ENCODE measurements around the gene MBNL2. TPM values are rescaled to one million over a fixed set of nuclear protein-coding genes. Genes with fewer than 3 reads are reported as not detected.

The MBNL2 gene
- total and polyA plus RNA-seq, 2 experiments from 2014 or later: 0.55 to 3.2 TPM

GRCh38 chr13:97289514-97290298 is 67.6 kb downstream of the MBNL2 start:
- H3K4me3 ChIP-seq: no peak overlapping the region
- H3F3A ChIP-seq (replicated peaks; ENCODE audit: low read depth): no peaks in the 10 kb centered on the region
- no peak overlapping the region for H3K4me2 ChIP-seq
- H3K36me3 ChIP-seq (ENCODE audit: insufficient read depth): no peaks in the 10 kb centered on the region
- H4K20me1 ChIP-seq (replicated peaks; ENCODE audit: insufficient read depth): no peaks in the 10 kb centered on the region
- H3K4me1 Mint-ChIP-seq: no peaks in the 10 kb centered on the region; the same call in 2 of the 3 replicates
- H3K4me3 Mint-ChIP-seq: no peak overlapping the region
- no peaks in the 10 kb centered on the region for H3K9me3 Mint-ChIP-seq
- no peaks in the 10 kb centered on the region for H3K27me3 ChIP-seq (ENCODE audit: insufficient read depth)
- H3K27ac ChIP-seq (ENCODE audit: low read depth): no peak overlapping the region
- DNase-seq (ENCODE audit: low spot score): no peak
- no peak overlapping the region for H3K27ac Mint-ChIP-seq
- H2AFZ ChIP-seq: no peak overlapping the region
- ATAC-seq: no peak
- H3K9me2 ChIP-seq (ENCODE audit: insufficient read depth): no peaks in the 10 kb centered on the region; the same call in 1 of the 2 replicates
- H3K4me1 ChIP-seq (ENCODE audit: insufficient read depth): no peaks in the 10 kb centered on the region
- no peaks in the 10 kb centered on the region for H3K36me3 Mint-ChIP-seq (ENCODE audit: low read depth)
- H3K79me2 ChIP-seq (replicated peaks; ENCODE audit: insufficient read depth): no peaks in the 10 kb centered on the region
- TF ChIP-seq STAT1 (IDR thresholded peaks at IDR 0.05; ENCODE audit: unreplicated experiment) (no peak), REST (IDR thresholded peaks at IDR 0.05; ENCODE audit: unreplicated experiment) (no peak), ETS1 (IDR thresholded peaks at IDR 0.05) (no peak), CTCF (conservative IDR thresholded peaks at IDR 0.05; ENCODE audit: low read depth in 2 of 2) (no peak), ZNF462 (CRISPR knock-in tag; IDR thresholded peaks at IDR 0.05) (no peak), JUNB (IDR thresholded peaks at IDR 0.05; ENCODE audit: unreplicated experiment) (no peak), ZNF331 (CRISPR knock-in tag; IDR thresholded peaks at IDR 0.05; ENCODE audit: low read depth) (no peak), POLR2AphosphoS5 (IDR thresholded peaks at IDR 0.05; ENCODE audit: low read depth) (no peak), CREB1 (CRISPR knock-in tag; IDR thresholded peaks at IDR 0.05; ENCODE audit: low read depth) (no peak), EZH2phosphoT487 (IDR thresholded peaks at IDR 0.05; ENCODE audit: unreplicated experiment) (no peak), EZH2 (IDR thresholded peaks at IDR 0.05; ENCODE audit: low read depth, unreplicated experiment) (no peak), ZNF114 (CRISPR knock-in tag; IDR thresholded peaks at IDR 0.05) (no peak), NANOG (IDR thresholded peaks at IDR 0.05; ENCODE audit: borderline replicate concordance) (no peak)
- H3K27me3 Mint-ChIP-seq (ENCODE audit: insufficient read depth, low read depth, poor library complexity): peaks cover 2% of the 10 kb centered on the region
